HEK293T (cell line): Measurements from ENCODE around the gene HNRNPU.

Experiments used
- ARNT ChIP-seq: fragments of 450-650 bp; IDR thresholded peaks from 2 replicates; pipeline ENCODE4 v1.6.1; 2017; ENCODE audit warnings: mild to moderate bottlenecking
- BHLHE40 ChIP-seq: fragments of 450-650 bp; IDR thresholded peaks from 2 replicates; pipeline ENCODE4 v1.6.1; 2016; ENCODE audit warnings: mild to moderate bottlenecking, moderate library complexity, borderline replicate concordance
- FOXK2 ChIP-seq: fragments of 450-650 bp; IDR thresholded peaks from 2 replicates; pipeline ENCODE4 v1.6.1; 2016; ENCODE audit warnings: mild to moderate bottlenecking
- FOXM1 ChIP-seq: fragments of 450-650 bp; IDR thresholded peaks from 2 replicates; pipeline ENCODE4 v1.6.1; 2017; ENCODE audit warnings: mild to moderate bottlenecking, borderline replicate concordance
- HDGF ChIP-seq: fragments of 450-650 bp; IDR thresholded peaks from 2 replicates; pipeline ENCODE4 v1.6.1; 2017; ENCODE audit warnings: antibody characterized with exemption, borderline replicate concordance
- PKNOX1 ChIP-seq: fragments of 450-650 bp; IDR thresholded peaks from 2 replicates; pipeline ENCODE4 v1.6.1; 2016
- SP1 ChIP-seq: fragments of 450-650 bp; IDR thresholded peaks from 2 replicates; pipeline ENCODE4 v1.6.1; 2017
- SUZ12 ChIP-seq: fragments of 450-650 bp; IDR thresholded peaks from 2 replicates; pipeline ENCODE4 v1.6.1; 2016; ENCODE audit warnings: mild to moderate bottlenecking
- TARDBP ChIP-seq: fragments of 450-650 bp; IDR thresholded peaks from 2 replicates; pipeline ENCODE4 v1.6.1; 2016
- ZNF384 ChIP-seq: fragments of 450-650 bp; IDR thresholded peaks from 2 replicates; pipeline ENCODE4 v1.6.1; 2016

GRCh38 chr1:244865820-244866219 lies 1.5 kb upstream of the HNRNPU start:
- no peak for TF ChIP-seq PKNOX1
- TF ChIP-seq ARNT = no peak
- no peak for TF ChIP-seq BHLHE40
- no peak for TF ChIP-seq ZNF384
- no peak for TF ChIP-seq TARDBP
- TF ChIP-seq FOXK2 = no peak
- TF ChIP-seq SUZ12 = no peak
- no peak for TF ChIP-seq FOXM1
- TF ChIP-seq SP1 = no peak
- no peak for TF ChIP-seq HDGF
